Effector memory CD8-positive, alpha-beta T cell (primary cell): ENCODE results near the gene DNAH1.
A peak's percentile ranks its signal among the peaks of the same experiment; 100 is the strongest.

ENCODE experiments used
- ATAC-seq: fragments of 150-1000 bp; cut with Tn5 transposase; replicated peaks from 2 replicates; pipeline ENCODE4 v1.10.0; 2021; ENCODE audit warnings: mild to moderate bottlenecking, moderate library complexity
- DNase-seq, 3 experiments: peaks; one replicate each; pipeline ENCODE4 v3.0.0; 2021
- H3K27ac Mint-ChIP-seq, 2 donors: one replicate each; pipeline ENCODE4 v1.8.0; 2022; ENCODE audit warnings: mild to moderate bottlenecking in 2 of 2, mixed read lengths in 2 of 2, moderate library complexity in 2 of 2
- H3K27me3 Mint-ChIP-seq, 2 donors: one replicate each; pipeline ENCODE4 v1.8.0; 2022; ENCODE audit warnings: mixed read lengths in 2 of 2
- H3K36me3 Mint-ChIP-seq: one replicate; pipeline ENCODE4 v1.8.0; 2022; ENCODE audit warnings: mild to moderate bottlenecking, moderate library complexity, mixed read lengths; ENCODE audit not compliant: insufficient read depth
- H3K4me1 Mint-ChIP-seq, 2 donors: one replicate each; pipeline ENCODE4 v1.8.0; 2022; ENCODE audit warnings: low read depth in 2 of 2, mixed read lengths in 2 of 2
- H3K4me3 Mint-ChIP-seq, 2 donors: one replicate each; pipeline ENCODE4 v1.8.0; 2022; ENCODE audit warnings: mild to moderate bottlenecking in 2 of 2, mixed read lengths in 2 of 2, moderate library complexity in 2 of 2
- H3K9me3 Mint-ChIP-seq, 2 donors: one replicate each; pipeline ENCODE4 v1.8.0; 2022; ENCODE audit warnings: mixed read lengths in 2 of 2

Gene DNAH1

GRCh38 chr3:52310861-52311575 is 5.1 kb upstream of the DNAH1 start:
- Mint-ChIP-seq H3K4me3 (peak overlapping the region in 1 of 2 donors; percentile 18), H3K9me3 (no peaks in the 10 kb centered on the region), H3K27ac (peak overlapping the region; percentile 92 to 98), H3K27me3 (no peaks in the 10 kb centered on the region), H3K4me1 (peaks cover 40 to 45% of the 10 kb centered on the region in 2 donors), H3K36me3 (peaks cover 12% of the 10 kb centered on the region)
- peak; percentile 93 for ATAC-seq
- peak; percentile 55 to 56 (median 56) for DNase-seq

- H3K27ac Mint-ChIP-seq = peak overlapping the region; percentile 92 to 98
- ATAC-seq = no peak
- no peak overlapping the region for H3K4me3 Mint-ChIP-seq
- H3K36me3 Mint-ChIP-seq = peaks cover 12% of the 10 kb centered on the region
- no peak for DNase-seq
- peaks cover 36 to 41% of the 10 kb centered on the region in 2 donors for H3K4me1 Mint-ChIP-seq
- H3K27me3 Mint-ChIP-seq = no peaks in the 10 kb centered on the region
- no peaks in the 10 kb centered on the region for H3K9me3 Mint-ChIP-seq
Observed at GRCh38 chr3:52311576-52312119, 4.5 kb upstream of the DNAH1 start.

DNA sequence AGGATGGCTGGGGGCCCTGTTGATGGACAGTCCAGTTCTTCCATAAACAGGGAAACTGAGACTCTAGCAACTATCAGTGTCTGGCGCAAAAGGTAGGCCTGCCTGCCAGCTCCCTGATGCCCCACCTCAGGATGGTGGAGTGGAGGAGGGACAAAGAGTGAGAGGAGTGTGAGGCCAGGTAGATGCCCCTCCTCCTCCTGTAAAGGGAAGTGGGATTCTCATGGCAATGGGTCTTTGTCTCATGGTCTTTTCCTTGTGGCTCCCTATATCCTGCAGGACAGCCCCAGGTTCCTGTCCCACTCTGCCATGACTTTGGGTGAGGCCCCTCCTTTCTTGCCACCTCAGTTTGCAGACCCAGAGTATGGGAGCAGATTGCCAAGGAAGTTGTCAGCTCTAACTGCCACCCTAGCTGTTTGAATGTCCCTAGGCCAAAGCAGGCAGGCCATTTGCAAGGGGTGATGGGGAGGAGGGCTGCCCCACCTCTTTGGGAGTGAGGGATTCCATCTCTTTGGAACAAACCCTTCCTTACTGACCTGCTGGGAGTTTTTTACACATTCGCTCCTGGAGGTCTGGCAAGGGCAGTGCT is 2.8 kb upstream of the DNAH1 start:
- no peak for ATAC-seq
- H3K27me3 Mint-ChIP-seq = no peaks in the 10 kb centered on the region
- peak overlapping the region in 1 of 2 donors; percentile 84 for H3K27ac Mint-ChIP-seq

GRCh38 chr3:52313774-52314188 is 2.3 kb upstream of the DNAH1 start:
- H3K36me3 Mint-ChIP-seq = peaks cover 9% of the 10 kb centered on the region
- peak overlapping the region in 1 of 2 donors; percentile 84 for H3K27ac Mint-ChIP-seq
- H3K27me3 Mint-ChIP-seq = no peaks in the 10 kb centered on the region
- H3K9me3 Mint-ChIP-seq = no peaks in the 10 kb centered on the region
- no peak overlapping the region for H3K4me3 Mint-ChIP-seq
- DNase-seq = no peak
- no peak for ATAC-seq
- H3K4me1 Mint-ChIP-seq = peaks cover 32 to 35% of the 10 kb centered on the region in 2 donors

More for the DNA sequence above, 2.8 kb upstream of the DNAH1 start:
- peaks cover 34 to 40% of the 10 kb centered on the region in 2 donors for H3K4me1 Mint-ChIP-seq
- H3K4me3 Mint-ChIP-seq = no peak overlapping the region
- no peak for DNase-seq
- no peaks in the 10 kb centered on the region for H3K9me3 Mint-ChIP-seq
- H3K36me3 Mint-ChIP-seq = peaks cover 6% of the 10 kb centered on the region

DNA sequence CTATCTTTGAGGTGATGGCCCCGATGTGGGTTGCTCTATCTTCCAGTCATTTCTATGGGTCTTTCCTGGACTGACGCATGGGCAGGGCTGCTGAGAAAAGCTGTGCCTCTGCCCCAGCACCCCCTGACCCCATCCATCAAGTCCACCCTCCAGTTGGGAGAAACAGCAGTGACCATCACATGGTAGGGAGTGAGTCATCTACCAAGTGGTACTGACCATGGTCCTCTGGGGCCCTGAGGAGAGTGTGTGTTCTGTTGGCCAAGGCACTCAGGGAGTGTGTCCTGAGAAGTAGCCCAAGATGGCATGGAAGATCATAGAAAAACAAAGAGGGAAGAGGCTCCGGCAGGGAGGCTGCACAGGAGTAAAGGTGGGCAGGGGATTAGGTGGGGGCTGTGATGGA is 1.6 kb upstream of the DNAH1 start:
- Mint-ChIP-seq H3K4me1 (peaks cover 30 to 32% of the 10 kb centered on the region in 2 donors), H3K27me3 (no peaks in the 10 kb centered on the region), H3K36me3 (peaks cover 9% of the 10 kb centered on the region), H3K9me3 (no peaks in the 10 kb centered on the region), H3K4me3 (no peak overlapping the region), H3K27ac (peak overlapping the region; percentile 81 to 84)
- DNase-seq (no peak), ATAC-seq (no peak)

GRCh38 chr3:52315006-52315405 is 1.1 kb upstream of the DNAH1 start:
- ATAC-seq (no peak), DNase-seq (no peak)
- Mint-ChIP-seq H3K9me3 (no peaks in the 10 kb centered on the region), H3K27ac (peak overlapping the region; percentile 49 to 81), H3K4me3 (no peak overlapping the region), H3K27me3 (no peaks in the 10 kb centered on the region), H3K4me1 (peaks cover 25 to 29% of the 10 kb centered on the region in 2 donors), H3K36me3 (peaks cover 5% of the 10 kb centered on the region)

DNA sequence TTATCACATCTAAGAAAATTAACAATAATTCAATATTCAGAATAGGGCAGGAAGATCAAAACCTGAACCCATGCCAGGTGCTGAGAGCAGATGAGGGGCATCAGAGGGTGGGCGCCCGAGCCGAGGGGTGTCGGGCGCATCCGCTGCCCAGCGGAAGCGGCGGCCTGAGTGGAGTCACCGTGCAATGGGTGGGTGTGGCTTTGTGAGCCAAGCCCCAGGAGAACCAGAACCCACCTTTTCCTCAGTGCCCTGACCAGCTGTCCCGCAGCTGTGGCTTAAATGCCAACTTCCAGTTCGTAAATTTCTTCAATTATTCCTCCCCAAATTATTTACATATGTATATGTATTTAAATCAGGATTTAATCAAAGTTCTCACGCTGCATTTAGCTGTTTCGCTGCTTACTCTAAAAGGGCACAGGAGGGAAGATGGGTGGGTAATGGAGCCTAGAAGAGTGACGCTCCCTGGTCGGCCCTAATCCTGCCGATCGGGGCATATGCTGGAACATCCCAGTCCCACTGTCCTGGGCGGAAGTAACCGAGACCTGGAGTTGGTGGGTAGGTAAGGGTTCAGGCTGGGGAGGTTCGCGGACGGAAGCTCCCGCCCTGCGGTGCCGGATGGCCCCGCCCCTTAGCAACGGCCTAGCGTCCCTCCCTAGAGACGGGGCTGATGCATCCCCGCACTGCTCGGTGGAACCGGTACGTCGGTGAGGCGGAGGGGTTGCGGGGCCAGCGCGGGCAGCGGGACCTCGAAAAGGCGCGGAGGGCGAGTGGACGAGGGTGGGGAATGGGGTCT is 1.3 kb downstream of the DNAH1 start:
- peak; percentile 99 for ATAC-seq
- Mint-ChIP-seq H3K4me1 (peaks cover 14 to 19% of the 10 kb centered on the region in 2 donors), H3K4me3 (peak overlapping the region; percentile 59)

GRCh38 chr3:52318186-52318816 is 2.2 kb downstream of the DNAH1 start:
- H3K27ac Mint-ChIP-seq = peak overlapping the region in 1 of 2 donors; percentile 32
- no peak overlapping the region for H3K4me3 Mint-ChIP-seq
- DNase-seq = no peak
- no peak for ATAC-seq
- peaks cover 16 to 19% of the 10 kb centered on the region in 2 donors for H3K4me1 Mint-ChIP-seq
- no peaks in the 10 kb centered on the region for H3K9me3 Mint-ChIP-seq
- H3K36me3 Mint-ChIP-seq = peaks cover 3% of the 10 kb centered on the region
- no peaks in the 10 kb centered on the region for H3K27me3 Mint-ChIP-seq

More for the DNA sequence above, 1.3 kb downstream of the DNAH1 start:
- Mint-ChIP-seq H3K36me3 (peaks cover 3% of the 10 kb centered on the region), H3K27me3 (no peaks in the 10 kb centered on the region), H3K9me3 (no peaks in the 10 kb centered on the region), H3K27ac (peak overlapping the region; percentile 32 to 67)
- DNase-seq = peak; percentile 62 to 64 (median 63)

GRCh38 chr3:52319921-52320595 is 3.9 kb downstream of the DNAH1 start:
- Mint-ChIP-seq H3K9me3 (no peaks in the 10 kb centered on the region), H3K36me3 (peaks cover 3% of the 10 kb centered on the region), H3K4me1 (peaks cover 16 to 22% of the 10 kb centered on the region in 2 donors), H3K27me3 (no peaks in the 10 kb centered on the region), H3K4me3 (no peak overlapping the region), H3K27ac (no peak overlapping the region)
- no peak for ATAC-seq
- DNase-seq = no peak

DNA sequence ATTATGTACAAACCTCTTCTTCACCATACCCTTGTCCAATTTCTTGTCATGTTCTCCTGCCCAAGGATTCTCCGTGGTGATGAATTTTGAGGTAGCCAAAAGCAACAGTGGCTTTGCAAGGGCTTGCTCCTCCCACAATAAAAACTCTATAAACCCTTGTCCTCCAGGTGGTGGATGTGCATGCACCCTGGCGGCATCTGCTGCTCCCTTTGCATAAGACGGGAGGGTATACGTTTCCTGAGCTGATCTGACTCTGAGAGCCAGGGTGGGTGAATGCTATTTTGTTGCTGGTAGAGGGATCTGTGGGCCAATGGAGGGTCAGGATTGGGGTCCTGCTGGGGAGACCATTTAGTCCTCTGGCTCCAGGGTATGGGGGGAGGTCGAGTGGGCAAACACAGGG is 5.4 kb downstream of the DNAH1 start:
- no peaks in the 10 kb centered on the region for H3K27me3 Mint-ChIP-seq
- DNase-seq = no peak
- peak overlapping the region in 1 of 2 donors; percentile 49 for H3K27ac Mint-ChIP-seq
- H3K4me3 Mint-ChIP-seq = no peak overlapping the region
- no peaks in the 10 kb centered on the region for H3K9me3 Mint-ChIP-seq
- ATAC-seq = no peak
- peaks cover 14 to 21% of the 10 kb centered on the region in 2 donors for H3K4me1 Mint-ChIP-seq
- peaks cover 3% of the 10 kb centered on the region for H3K36me3 Mint-ChIP-seq

DNA sequence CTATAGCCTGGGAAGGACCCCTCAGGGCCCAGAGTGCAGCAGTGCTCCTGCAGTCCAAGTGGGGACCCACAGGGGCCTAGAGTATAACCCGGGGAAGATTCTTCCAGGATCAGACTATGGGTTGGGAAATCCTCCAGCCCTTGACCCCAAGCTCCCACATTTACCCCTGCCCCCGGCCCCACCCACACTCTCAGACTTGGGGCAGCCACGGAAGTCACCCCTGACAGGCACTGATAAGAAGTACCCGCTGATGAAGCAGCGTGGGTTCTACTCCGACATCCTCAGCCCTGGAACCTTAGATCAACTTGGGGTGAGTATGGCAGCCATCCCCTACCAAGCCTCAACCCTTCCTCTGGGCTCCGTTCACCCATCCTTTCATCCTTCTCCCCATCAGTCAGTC is 6.3 kb downstream of the DNAH1 start:
- H3K4me3 Mint-ChIP-seq = no peak overlapping the region
- H3K27me3 Mint-ChIP-seq = no peaks in the 10 kb centered on the region
- ATAC-seq (no peak), DNase-seq (no peak)
- peaks cover 3% of the 10 kb centered on the region for H3K36me3 Mint-ChIP-seq
- peak overlapping the region in 1 of 2 donors; percentile 10 for H3K27ac Mint-ChIP-seq
- peaks cover 10 to 12% of the 10 kb centered on the region in 2 donors for H3K4me1 Mint-ChIP-seq
- H3K9me3 Mint-ChIP-seq = no peaks in the 10 kb centered on the region

- Mint-ChIP-seq H3K36me3 (no peaks in the 10 kb centered on the region), H3K9me3 (no peaks in the 10 kb centered on the region), H3K4me1 (peaks cover 3 to 8% of the 10 kb centered on the region in 2 donors), H3K4me3 (no peak overlapping the region), H3K27ac (peak overlapping the region in 1 of 2 donors; percentile 10), H3K27me3 (no peaks in the 10 kb centered on the region)
- no peak for DNase-seq
- no peak for ATAC-seq
Observed at GRCh38 chr3:52323526-52324295, 7.6 kb downstream of the DNAH1 start.
